ENCODE results near the gene PCDH9. TPM values are rescaled to one million over a fixed set of nuclear protein-coding genes. Genes with fewer than 3 reads are reported as not detected.
"Not testable (repeated sequence)": the region's sequence is repeated elsewhere in the genome, so short reads cannot be mapped to it uniquely, and the experiment has no call there.

PCDH9 gene
- total RNA-seq, 1 donor from 2014 or later = 1.9 TPM

GRCh38 chr13:66895320-66895719 lies 334.8 kb downstream of the PCDH9 start:
- H3K4me3 Mint-ChIP-seq (ENCODE audit: unreplicated experiment) = no peak overlapping the region
- no peak for TF ChIP-seq CTCF (IDR thresholded peaks at IDR 0.05; ENCODE audit: unreplicated experiment)
- no peak overlapping the region for H3K27ac Mint-ChIP-seq (ENCODE audit: unreplicated experiment)
- DNase-seq (ENCODE audit: low spot score) = no peak
- no peaks in the 10 kb centered on the region for H3K4me1 Mint-ChIP-seq (ENCODE audit: unreplicated experiment)
- no peaks in the 10 kb centered on the region for H3K27me3 Mint-ChIP-seq (ENCODE audit: unreplicated experiment)
- H3K36me3 Mint-ChIP-seq (ENCODE audit: low read depth, unreplicated experiment) = no peaks in the 10 kb centered on the region
- H3K9me3 Mint-ChIP-seq (ENCODE audit: unreplicated experiment) = no peaks in the 10 kb centered on the region

- Mint-ChIP-seq H3K9me3 (ENCODE audit: unreplicated experiment) (no peaks in the 10 kb centered on the region), H3K4me1 (ENCODE audit: unreplicated experiment) (no peaks in the 10 kb centered on the region), H3K36me3 (ENCODE audit: low read depth, unreplicated experiment) (no peaks in the 10 kb centered on the region), H3K4me3 (ENCODE audit: unreplicated experiment) (no peak overlapping the region), H3K27ac (ENCODE audit: unreplicated experiment) (no peak overlapping the region), H3K27me3 (ENCODE audit: unreplicated experiment) (no peaks in the 10 kb centered on the region)
- DNase-seq (ENCODE audit: low spot score) = no peak
- TF ChIP-seq CTCF (IDR thresholded peaks at IDR 0.05; ENCODE audit: unreplicated experiment) = no peak
These were observed 341.4 kb downstream of the PCDH9 start for GRCh38 chr13:66888698-66889097.

- Mint-ChIP-seq H3K36me3 (ENCODE audit: low read depth, unreplicated experiment) (no peaks in the 10 kb centered on the region), H3K27ac (ENCODE audit: unreplicated experiment) (no peak overlapping the region), H3K4me3 (ENCODE audit: unreplicated experiment) (no peak overlapping the region), H3K27me3 (ENCODE audit: unreplicated experiment) (no peaks in the 10 kb centered on the region), H3K9me3 (ENCODE audit: unreplicated experiment) (no peaks in the 10 kb centered on the region), H3K4me1 (ENCODE audit: unreplicated experiment) (no peaks in the 10 kb centered on the region)
- DNase-seq (ENCODE audit: low spot score) = no peak
- no peak for TF ChIP-seq CTCF (IDR thresholded peaks at IDR 0.05; ENCODE audit: unreplicated experiment)
These were observed 343.0 kb downstream of the PCDH9 start for GRCh38 chr13:66887088-66887487.

GRCh38 chr13:66886264-66886663 lies 343.9 kb downstream of the PCDH9 start:
- no peak overlapping the region for H3K27ac Mint-ChIP-seq (ENCODE audit: unreplicated experiment)
- H3K36me3 Mint-ChIP-seq (ENCODE audit: low read depth, unreplicated experiment) = no peaks in the 10 kb centered on the region
- H3K27me3 Mint-ChIP-seq (ENCODE audit: unreplicated experiment) = no peaks in the 10 kb centered on the region
- no peak for TF ChIP-seq CTCF (IDR thresholded peaks at IDR 0.05; ENCODE audit: unreplicated experiment)
- no peak for DNase-seq (ENCODE audit: low spot score)
- no peaks in the 10 kb centered on the region for H3K4me1 Mint-ChIP-seq (ENCODE audit: unreplicated experiment)
- no peak overlapping the region for H3K4me3 Mint-ChIP-seq (ENCODE audit: unreplicated experiment)
- no peaks in the 10 kb centered on the region for H3K9me3 Mint-ChIP-seq (ENCODE audit: unreplicated experiment)

GRCh38 chr13:66881170-66881569 lies 349.0 kb downstream of the PCDH9 start:
- not testable (repeated sequence) for H3K27ac Mint-ChIP-seq (ENCODE audit: unreplicated experiment); H3K36me3 Mint-ChIP-seq (ENCODE audit: low read depth, unreplicated experiment); H3K4me1 Mint-ChIP-seq (ENCODE audit: unreplicated experiment); H3K9me3 Mint-ChIP-seq (ENCODE audit: unreplicated experiment); H3K27me3 Mint-ChIP-seq (ENCODE audit: unreplicated experiment); H3K4me3 Mint-ChIP-seq (ENCODE audit: unreplicated experiment); DNase-seq (ENCODE audit: low spot score)

- Mint-ChIP-seq H3K4me1 (ENCODE audit: unreplicated experiment) (no peaks in the 10 kb centered on the region), H3K36me3 (ENCODE audit: low read depth, unreplicated experiment) (no peaks in the 10 kb centered on the region), H3K27me3 (ENCODE audit: unreplicated experiment) (no peaks in the 10 kb centered on the region), H3K9me3 (ENCODE audit: unreplicated experiment) (no peaks in the 10 kb centered on the region), H3K4me3 (ENCODE audit: unreplicated experiment) (no peak overlapping the region), H3K27ac (ENCODE audit: unreplicated experiment) (no peak overlapping the region)
- no peak for DNase-seq (ENCODE audit: low spot score)
- TF ChIP-seq CTCF (IDR thresholded peaks at IDR 0.05; ENCODE audit: unreplicated experiment) = no peak
These were observed 350.1 kb downstream of the PCDH9 start for GRCh38 chr13:66879988-66880387.

Data from endothelial cell (in vitro differentiated cells).